Brain microvascular endothelial cell (primary cell): ENCODE results near the gene SAP30BP.

Experiments
- DNase-seq: peaks from one replicate; pipeline ENCODE4 v3.0.0-alpha.2; 2020
- H3K27ac ChIP-seq: fragments of 250-450 bp; sonication (Bioruptor Pico); 2 replicates; pipeline ENCODE4 v1.5.1; 2020; ENCODE audit warnings: mild to moderate bottlenecking, moderate library complexity
- H3K27me3 ChIP-seq: fragments of 250-450 bp; sonication (Bioruptor Pico); replicated peaks from 2 replicates; pipeline ENCODE4 v1.5.1; 2020; ENCODE audit warnings: mild to moderate bottlenecking
- H3K36me3 ChIP-seq: fragments of 250-450 bp; sonication (Bioruptor Pico); replicated peaks from 2 replicates; pipeline ENCODE4 v1.5.1; 2020; ENCODE audit warnings: mild to moderate bottlenecking
- H3K4me3 ChIP-seq: 2 replicates; pipeline ENCODE4 v1.5.1; 2011; ENCODE audit warnings: low read depth, mild to moderate bottlenecking, control low read depth, low read length, moderate library complexity
- in situ Hi-C: cut with HindIII; loops from 2 replicates; pipeline ENCODE4 v1.10.0; 2017; ENCODE audit warnings: low sequenced_read_pairs, low pct_ligation_motif_present
- TF ChIP-seq, protein P1 (sequence below): IDR thresholded peaks from 2 replicates; pipeline ENCODE4 v1.5.1; 2011; ENCODE audit warnings: low read depth, mild to moderate bottlenecking, moderate library complexity, low read length, control low read depth, inconsistent platforms; ENCODE audit errors: missing control alignments

SAP30BP gene

DNA sequence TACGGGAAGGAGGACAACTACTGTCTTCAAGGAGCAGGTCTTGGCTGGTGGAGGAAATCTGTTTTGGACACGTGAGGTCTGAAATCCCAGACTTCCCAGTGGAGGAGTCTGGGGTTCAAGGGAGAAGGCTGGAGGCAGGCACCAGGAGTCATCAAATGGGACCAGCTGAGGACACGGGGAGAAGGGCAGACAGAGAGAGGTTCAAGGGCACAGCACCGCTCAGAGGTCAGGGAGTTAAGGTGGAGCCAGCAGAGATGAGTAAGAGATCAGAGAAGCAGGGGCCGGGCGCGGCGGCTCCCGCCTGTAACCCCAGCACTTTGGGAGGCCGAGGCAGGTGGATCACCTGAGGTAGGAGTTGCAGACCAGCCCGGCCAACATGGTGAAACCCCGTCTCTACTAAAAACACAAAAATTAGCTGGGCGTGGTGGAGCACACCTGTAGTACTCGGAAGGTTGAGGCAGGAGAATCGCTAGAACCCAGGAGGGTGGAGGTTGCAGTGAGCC lies 44.3 kb upstream of the SAP30BP start:
- H3K27me3 ChIP-seq, result no peaks in the 10 kb centered on the region
- TF ChIP-seq, protein P1, sequence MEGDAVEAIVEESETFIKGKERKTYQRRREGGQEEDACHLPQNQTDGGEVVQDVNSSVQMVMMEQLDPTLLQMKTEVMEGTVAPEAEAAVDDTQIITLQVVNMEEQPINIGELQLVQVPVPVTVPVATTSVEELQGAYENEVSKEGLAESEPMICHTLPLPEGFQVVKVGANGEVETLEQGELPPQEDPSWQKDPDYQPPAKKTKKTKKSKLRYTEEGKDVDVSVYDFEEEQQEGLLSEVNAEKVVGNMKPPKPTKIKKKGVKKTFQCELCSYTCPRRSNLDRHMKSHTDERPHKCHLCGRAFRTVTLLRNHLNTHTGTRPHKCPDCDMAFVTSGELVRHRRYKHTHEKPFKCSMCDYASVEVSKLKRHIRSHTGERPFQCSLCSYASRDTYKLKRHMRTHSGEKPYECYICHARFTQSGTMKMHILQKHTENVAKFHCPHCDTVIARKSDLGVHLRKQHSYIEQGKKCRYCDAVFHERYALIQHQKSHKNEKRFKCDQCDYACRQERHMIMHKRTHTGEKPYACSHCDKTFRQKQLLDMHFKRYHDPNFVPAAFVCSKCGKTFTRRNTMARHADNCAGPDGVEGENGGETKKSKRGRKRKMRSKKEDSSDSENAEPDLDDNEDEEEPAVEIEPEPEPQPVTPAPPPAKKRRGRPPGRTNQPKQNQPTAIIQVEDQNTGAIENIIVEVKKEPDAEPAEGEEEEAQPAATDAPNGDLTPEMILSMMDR, result no peak
- no peak overlapping the region for H3K27ac ChIP-seq
- H3K36me3 ChIP-seq, result no peaks in the 10 kb centered on the region
- in situ Hi-C loops, result no loop called here
- no peak overlapping the region for H3K4me3 ChIP-seq
- no peak for DNase-seq

DNA sequence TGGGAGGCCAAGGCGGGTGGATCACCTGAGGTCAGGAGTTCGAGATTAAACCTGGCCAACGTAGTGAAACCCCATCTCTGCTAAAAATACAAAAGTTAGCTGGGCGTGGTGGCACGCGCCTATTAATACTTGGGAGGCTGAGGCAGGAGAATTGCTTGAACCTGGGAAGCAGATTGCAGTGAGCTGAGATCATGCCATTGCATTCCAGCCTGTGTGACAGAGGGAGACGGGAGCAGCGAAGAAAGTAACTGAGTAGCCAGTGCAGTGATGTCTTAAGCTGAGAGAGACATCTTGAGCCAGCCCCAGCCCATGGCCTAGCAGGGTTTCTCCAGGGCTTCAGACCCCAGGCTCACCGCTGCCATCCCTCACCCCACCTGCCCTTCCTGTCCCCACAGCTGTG lies 43.8 kb upstream of the SAP30BP start:
- in situ Hi-C loops, result no loop called here
- Histone ChIP-seq H3K27ac (no peak overlapping the region), H3K36me3 (no peaks in the 10 kb centered on the region), H3K27me3 (no peaks in the 10 kb centered on the region), H3K4me3 (no peak overlapping the region)
- TF ChIP-seq, protein P1, result no peak
- peak; percentile 14 for DNase-seq

DNA sequence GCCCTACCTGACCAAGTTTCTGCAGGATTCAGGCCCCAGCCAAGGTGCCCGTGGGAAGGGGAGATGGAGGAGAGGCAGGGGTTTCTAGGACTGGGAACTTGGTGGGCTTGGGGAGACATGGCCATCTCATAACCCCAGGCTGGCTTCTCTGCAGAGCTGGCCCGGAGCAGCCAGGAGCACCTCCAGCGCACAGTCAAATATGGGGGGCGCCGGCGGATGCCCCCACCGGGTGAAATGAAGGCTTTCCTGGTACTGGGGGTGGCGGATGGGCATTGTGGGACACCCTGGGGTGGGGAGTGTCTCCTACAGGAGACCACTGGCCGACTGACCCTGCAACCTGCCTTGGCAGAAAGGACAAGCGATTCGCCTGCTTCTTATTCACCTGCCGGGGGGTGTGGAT lies 43.1 kb upstream of the SAP30BP start:
- in situ Hi-C loops, result no loop called here
- no peak for DNase-seq
- Histone ChIP-seq H3K4me3 (no peak overlapping the region), H3K36me3 (no peaks in the 10 kb centered on the region), H3K27ac (no peak overlapping the region), H3K27me3 (no peaks in the 10 kb centered on the region)
- TF ChIP-seq, protein P1, result no peak

DNA sequence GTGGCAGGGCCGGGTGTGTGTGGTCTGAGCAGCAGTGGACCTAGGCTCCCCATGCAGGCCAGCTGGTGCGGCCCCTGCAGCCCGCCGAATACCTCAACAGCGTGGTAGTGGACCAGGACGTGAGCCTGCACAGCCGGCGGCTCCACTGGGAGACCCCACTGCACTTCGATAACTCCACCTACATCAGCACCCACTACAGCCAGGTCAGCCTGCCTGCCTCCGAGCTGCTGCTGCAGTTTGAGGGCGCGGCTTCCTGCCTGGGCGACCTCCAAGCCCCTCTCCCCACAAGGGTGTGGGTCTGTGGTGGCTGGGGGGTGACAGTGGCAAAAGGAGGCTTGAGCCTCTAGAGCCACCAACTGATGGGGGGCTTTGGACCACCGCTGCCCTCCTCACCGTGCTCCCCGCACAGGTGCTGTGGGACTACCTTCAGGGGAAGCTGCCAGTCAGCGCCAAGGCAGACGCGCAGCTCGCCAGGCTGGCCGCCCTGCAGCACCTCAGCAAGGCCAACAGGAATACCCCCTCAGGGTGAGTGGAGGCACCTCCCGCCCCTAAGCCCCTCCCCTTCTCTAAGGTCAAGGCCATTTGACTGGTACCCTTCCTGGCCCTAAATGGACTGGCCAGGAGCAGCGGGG lies 42.3 kb upstream of the SAP30BP start:
- TF ChIP-seq, protein P1, result no peak
- Histone ChIP-seq H3K27me3 (no peaks in the 10 kb centered on the region), H3K4me3 (no peak overlapping the region), H3K36me3 (no peaks in the 10 kb centered on the region), H3K27ac (no peak overlapping the region)
- DNase-seq, result no peak
- in situ Hi-C loops, result no loop called here

DNA sequence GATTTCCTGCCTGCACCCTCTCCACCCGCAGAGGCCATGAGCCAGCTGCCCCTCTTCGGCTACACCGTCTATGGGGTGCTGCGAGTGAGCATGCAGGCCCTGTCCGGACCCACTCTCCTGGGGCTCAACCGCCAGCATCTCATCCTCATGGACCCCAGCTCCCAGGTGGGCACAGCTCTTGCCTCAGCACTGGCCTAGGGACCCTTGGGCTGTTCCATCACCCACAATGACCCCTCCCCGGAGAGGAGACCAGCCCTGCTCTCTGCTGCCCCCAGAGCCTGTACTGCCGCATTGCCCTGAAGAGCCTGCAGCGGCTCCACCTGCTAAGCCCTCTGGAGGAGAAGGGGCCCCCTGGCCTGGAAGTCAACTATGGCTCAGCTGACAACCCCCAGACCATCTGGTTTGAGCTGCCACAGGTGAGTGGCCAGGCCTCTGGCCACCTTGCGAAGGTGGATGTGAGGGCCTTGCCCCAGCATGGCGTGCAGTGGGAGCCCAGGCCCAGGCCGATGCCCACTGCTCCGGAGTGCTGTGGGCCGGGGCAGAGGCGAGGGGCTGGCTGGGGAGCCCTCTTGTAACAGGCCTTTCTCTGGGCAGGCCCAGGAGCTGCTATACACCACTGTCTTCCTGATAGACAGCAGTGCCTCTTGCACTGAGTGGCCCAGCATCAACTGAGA lies 41.2 kb upstream of the SAP30BP start:
- TF ChIP-seq, protein P1, result peak; percentile 91
- DNase-seq, result no peak
- Histone ChIP-seq H3K27ac (no peak overlapping the region), H3K4me3 (no peak overlapping the region), H3K36me3 (no peaks in the 10 kb centered on the region), H3K27me3 (no peaks in the 10 kb centered on the region)
- in situ Hi-C loops, result no loop called here
